ENCODE results near the gene P2RX1.

DNA sequence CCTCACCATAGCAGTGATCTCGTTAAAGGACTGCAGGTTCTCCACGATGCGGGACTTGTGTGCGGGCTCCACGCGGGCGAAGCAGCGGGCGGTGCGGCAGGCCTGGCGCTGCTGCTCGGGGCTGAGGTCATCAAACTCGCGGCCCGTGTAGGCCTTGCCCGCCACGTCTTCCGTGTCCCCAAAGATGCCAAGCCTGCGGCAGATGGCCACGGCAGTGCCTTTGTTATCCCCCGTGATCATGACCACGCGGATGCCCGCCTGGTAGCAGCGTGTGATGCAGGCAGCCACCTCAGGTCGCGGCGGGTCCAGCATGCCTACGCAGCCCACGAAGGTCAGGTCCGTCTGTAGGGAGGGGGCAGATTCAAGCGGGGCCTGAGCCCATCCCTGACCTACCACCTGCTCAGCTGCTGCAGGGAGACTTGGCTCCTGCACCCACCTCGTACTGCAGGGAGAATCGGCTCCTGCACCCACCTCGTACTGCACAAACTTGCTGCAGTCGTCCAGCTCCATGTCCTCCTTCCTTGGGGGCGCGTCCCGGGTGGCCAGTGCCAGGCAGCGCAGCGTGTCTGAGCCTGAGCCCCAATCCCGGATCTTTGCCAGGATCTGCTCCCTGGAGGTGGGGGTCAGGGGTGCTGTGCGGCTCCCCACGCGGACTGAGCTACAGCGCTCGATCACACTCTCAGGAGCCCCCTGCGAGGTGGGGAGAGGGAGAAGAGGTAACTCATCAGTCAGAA lies 24.9 kb upstream of the P2RX1 start:
- TF ChIP-seq, protein P1, sequence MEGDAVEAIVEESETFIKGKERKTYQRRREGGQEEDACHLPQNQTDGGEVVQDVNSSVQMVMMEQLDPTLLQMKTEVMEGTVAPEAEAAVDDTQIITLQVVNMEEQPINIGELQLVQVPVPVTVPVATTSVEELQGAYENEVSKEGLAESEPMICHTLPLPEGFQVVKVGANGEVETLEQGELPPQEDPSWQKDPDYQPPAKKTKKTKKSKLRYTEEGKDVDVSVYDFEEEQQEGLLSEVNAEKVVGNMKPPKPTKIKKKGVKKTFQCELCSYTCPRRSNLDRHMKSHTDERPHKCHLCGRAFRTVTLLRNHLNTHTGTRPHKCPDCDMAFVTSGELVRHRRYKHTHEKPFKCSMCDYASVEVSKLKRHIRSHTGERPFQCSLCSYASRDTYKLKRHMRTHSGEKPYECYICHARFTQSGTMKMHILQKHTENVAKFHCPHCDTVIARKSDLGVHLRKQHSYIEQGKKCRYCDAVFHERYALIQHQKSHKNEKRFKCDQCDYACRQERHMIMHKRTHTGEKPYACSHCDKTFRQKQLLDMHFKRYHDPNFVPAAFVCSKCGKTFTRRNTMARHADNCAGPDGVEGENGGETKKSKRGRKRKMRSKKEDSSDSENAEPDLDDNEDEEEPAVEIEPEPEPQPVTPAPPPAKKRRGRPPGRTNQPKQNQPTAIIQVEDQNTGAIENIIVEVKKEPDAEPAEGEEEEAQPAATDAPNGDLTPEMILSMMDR (IDR thresholded peaks at IDR 0.05) = no peak
- no peak for TF ChIP-seq POLR2A (IDR thresholded peaks at IDR 0.05)
- TF ChIP-seq POLR2AphosphoS5 (IDR thresholded peaks at IDR 0.05) = no peak
- no peak for TF ChIP-seq EP300 (IDR thresholded peaks at IDR 0.05)
